GM19468 (cell line): ENCODE data around the gene PHACTR3.
"Not testable (repeated sequence)": the region's sequence is repeated elsewhere in the genome, so short reads cannot be mapped to it uniquely, and the experiment has no call there.

ENCODE experiments used
- ATAC-seq: cut with Tn5 transposase; IDR thresholded peaks from one replicate; pipeline ENCODE4 v1.9.1; 2021; ENCODE audit warnings: mild to moderate bottlenecking, moderate library complexity, moderate number of reproducible peaks; ENCODE audit not compliant: unreplicated experiment; ENCODE audit errors: extremely low read depth

PHACTR3 gene

GRCh38 chr20:59831916-59832270, 227.6 kb downstream of the PHACTR3 start:
- ATAC-seq = no peak

GRCh38 chr20:59832406-59833363, 228.3 kb downstream of the PHACTR3 start:
- no peak for ATAC-seq

GRCh38 chr20:59835057-59835447, 230.7 kb downstream of the PHACTR3 start:
- ATAC-seq = no peak

- peak; percentile 23 for ATAC-seq
Measured at GRCh38 chr20:59835448-59836395, 231.4 kb downstream of the PHACTR3 start.

GRCh38 chr20:59836767-59837166, 232.4 kb downstream of the PHACTR3 start:
- no peak for ATAC-seq

GRCh38 chr20:59837623-59838394, 233.5 kb downstream of the PHACTR3 start:
- ATAC-seq = peak; percentile 71

GRCh38 chr20:59839400-59839799, 235.1 kb downstream of the PHACTR3 start:
- ATAC-seq = no peak

GRCh38 chr20:59845472-59845871, 241.1 kb downstream of the PHACTR3 start:
- no peak for ATAC-seq

- no peak for ATAC-seq
Measured at GRCh38 chr20:59848182-59848581, 243.8 kb downstream of the PHACTR3 start.

- no peak for ATAC-seq
Measured at GRCh38 chr20:59850018-59850641, 245.8 kb downstream of the PHACTR3 start.

GRCh38 chr20:59856526-59856925, 252.2 kb downstream of the PHACTR3 start:
- not testable (repeated sequence) for ATAC-seq

GRCh38 chr20:59856941-59857340, 252.6 kb downstream of the PHACTR3 start:
- not testable (repeated sequence) for ATAC-seq

GRCh38 chr20:59857966-59858365, 253.6 kb downstream of the PHACTR3 start:
- ATAC-seq = no peak

- no peak for ATAC-seq
Measured at GRCh38 chr20:59858425-59858824, 254.1 kb downstream of the PHACTR3 start.

GRCh38 chr20:59861401-59861800, 257.1 kb downstream of the PHACTR3 start:
- no peak for ATAC-seq

- ATAC-seq = no peak
Measured at GRCh38 chr20:59863058-59863457, 258.7 kb downstream of the PHACTR3 start.

- no peak for ATAC-seq
Measured at GRCh38 chr20:59864726-59865125, 260.4 kb downstream of the PHACTR3 start.

GRCh38 chr20:59866338-59866737, 262.0 kb downstream of the PHACTR3 start:
- ATAC-seq = no peak

GRCh38 chr20:59871096-59871495, 266.8 kb downstream of the PHACTR3 start:
- ATAC-seq = no peak

GRCh38 chr20:59873409-59873808, 269.1 kb downstream of the PHACTR3 start:
- no peak for ATAC-seq
